HG03432 (cell line): Measurements from ENCODE around the gene SNAP25.

Source experiments
- ATAC-seq: cut with Tn5 transposase; IDR thresholded peaks from one replicate; pipeline ENCODE4 v1.9.1; 2021; ENCODE audit warnings: mild to moderate bottlenecking, moderate library complexity; ENCODE audit not compliant: unreplicated experiment

Gene SNAP25

GRCh38 chr20:10218536-10219451, at the start of gene SNAP25:
SNAP25 (plus strand) TSS chr20:10218830; CDS start chr20:10275492, 56,662 bp downstream.
- no peak for ATAC-seq

GRCh38 chr20:10169752-10170151, 48.9 kb upstream of the SNAP25 start:
- ATAC-seq = no peak

GRCh38 chr20:10170261-10170660, 48.4 kb upstream of the SNAP25 start:
- no peak for ATAC-seq

GRCh38 chr20:10171864-10172751, 46.5 kb upstream of the SNAP25 start:
- no peak for ATAC-seq

GRCh38 chr20:10172998-10173655, 45.5 kb upstream of the SNAP25 start:
- ATAC-seq = no peak

- no peak for ATAC-seq
Observed at GRCh38 chr20:10174400-10174799, 44.2 kb upstream of the SNAP25 start.

GRCh38 chr20:10177326-10177725, 41.3 kb upstream of the SNAP25 start:
- no peak for ATAC-seq

GRCh38 chr20:10178091-10178490, 40.5 kb upstream of the SNAP25 start:
- ATAC-seq = no peak

GRCh38 chr20:10178727-10179313, 39.8 kb upstream of the SNAP25 start:
- ATAC-seq = no peak

GRCh38 chr20:10179574-10180298, 38.9 kb upstream of the SNAP25 start:
- ATAC-seq = no peak

GRCh38 chr20:10180651-10181235, 37.9 kb upstream of the SNAP25 start:
- ATAC-seq = no peak

GRCh38 chr20:10185741-10186558, 32.7 kb upstream of the SNAP25 start:
- ATAC-seq = no peak

- no peak for ATAC-seq
Observed at GRCh38 chr20:10190456-10190855, 28.2 kb upstream of the SNAP25 start.

GRCh38 chr20:10192171-10192570, 26.5 kb upstream of the SNAP25 start:
- no peak for ATAC-seq

GRCh38 chr20:10194166-10194565, 24.5 kb upstream of the SNAP25 start:
- ATAC-seq = no peak

- ATAC-seq = no peak
Observed at GRCh38 chr20:10200330-10200729, 18.3 kb upstream of the SNAP25 start.

GRCh38 chr20:10201321-10201870, 17.2 kb upstream of the SNAP25 start:
- ATAC-seq = no peak

- no peak for ATAC-seq
Observed at GRCh38 chr20:10209091-10209490, 9.5 kb upstream of the SNAP25 start.

- no peak for ATAC-seq
Observed at GRCh38 chr20:10213526-10213925, 5.1 kb upstream of the SNAP25 start.
